Nasal cavity respiratory epithelium epithelial cell of viscerocranial mucosa (primary cell): ENCODE data around the gene DIRAS2. TPM values are rescaled to one million over a fixed set of nuclear protein-coding genes. Genes with fewer than 3 reads are reported as not detected.

Experiments
- total RNA-seq: library from RNA; depleted of rRNA; stranded (reverse); fragments of >200 nt; gene quantifications from 2 replicates; pipeline ENCODE4 v1.2.3, GENCODE V29; 2014

DIRAS2 gene, protein sequence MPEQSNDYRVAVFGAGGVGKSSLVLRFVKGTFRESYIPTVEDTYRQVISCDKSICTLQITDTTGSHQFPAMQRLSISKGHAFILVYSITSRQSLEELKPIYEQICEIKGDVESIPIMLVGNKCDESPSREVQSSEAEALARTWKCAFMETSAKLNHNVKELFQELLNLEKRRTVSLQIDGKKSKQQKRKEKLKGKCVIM
- 0.07 TPM in 1 of 2 replicates, not detected in the other for total RNA-seq

DNA sequence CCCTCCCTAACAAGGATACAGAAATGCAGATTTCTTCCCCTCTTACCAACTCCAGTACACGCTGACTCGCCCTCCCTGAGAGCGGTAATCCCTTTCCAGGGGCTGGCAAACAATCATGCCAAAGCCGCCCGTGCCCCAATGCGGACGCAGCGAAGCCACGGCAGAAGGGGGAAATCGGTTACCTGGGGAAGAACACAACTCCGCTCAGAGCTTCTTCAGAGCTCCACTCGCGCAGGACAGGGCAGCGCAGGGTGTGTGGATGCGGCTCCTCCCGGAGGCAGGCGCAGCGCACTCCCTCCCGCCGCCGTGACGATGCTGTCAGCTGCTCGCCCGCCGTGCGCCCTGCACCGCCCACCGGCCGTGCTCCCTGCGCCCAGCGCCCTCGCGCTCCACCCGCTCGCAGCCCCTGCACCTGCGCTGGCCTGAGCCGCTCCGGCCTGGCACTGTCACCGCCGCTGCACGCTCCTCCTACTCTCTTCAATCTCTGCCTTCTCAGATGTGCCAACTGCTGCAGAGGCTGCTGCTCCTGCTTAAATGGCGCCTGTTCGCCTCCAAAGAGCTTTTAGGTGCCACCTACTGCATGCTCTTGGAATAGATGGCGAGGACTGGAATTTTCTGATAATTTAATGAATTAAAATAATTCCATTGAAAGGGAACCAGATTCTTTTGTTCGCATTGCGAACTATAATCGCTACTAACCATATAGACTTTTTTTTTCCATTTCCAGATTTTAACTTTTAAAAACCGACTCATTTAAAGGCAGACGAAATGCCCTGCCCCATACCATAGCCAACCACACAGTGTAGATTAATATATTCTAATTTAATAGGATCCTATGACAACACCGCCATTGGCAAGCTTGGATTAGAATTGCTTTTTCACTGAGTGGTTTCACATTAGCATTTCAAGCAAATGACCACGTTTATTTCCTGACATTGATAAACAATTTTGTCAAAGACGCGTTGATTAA lies at the start of gene DIRAS2:
Gene DIRAS2, minus strand, starts transcription at position 255 of the 970 bp plus-strand sequence. CDS start 28,997 bp downstream, outside the sequence.

Other genes starting within 250 kb of the DIRAS2 start
- 27.7 and 28.4 TPM in 2 replicates for gene SYK, start 159.0 kb upstream of the DIRAS2 start, total RNA-seq